Vagina (tissue), 2 donors: ENCODE measurements around the gene VDR. TPM values are rescaled to one million over a fixed set of nuclear protein-coding genes. Genes with fewer than 3 reads are reported as not detected.

Experiments
- DNase-seq, 2 donors: peaks; one replicate each; pipeline ENCODE4 v3.0.0-alpha.2; 2017; ENCODE audit errors: extremely low spot score in 2 of 2
- H3K27ac ChIP-seq: fragments of 200-600 bp; sonication (generic); one replicate; pipeline ENCODE4 v1.5.1; 2019
- H3K27me3 ChIP-seq: fragments of 200-600 bp; sonication (generic); one replicate; pipeline ENCODE4 v1.5.1; 2019
- H3K36me3 ChIP-seq, 2 donors: fragments of 200-600 bp; sonication (generic); one replicate each; pipeline ENCODE4 v1.5.1; 2017 to 2019
- H3K4me1 ChIP-seq: fragments of 200-600 bp; sonication (generic); one replicate; pipeline ENCODE4 v1.5.1; 2019
- H3K4me3 ChIP-seq, 2 donors: fragments of 200-600 bp; sonication (generic); 1 replicate in 1 of 2; 2 replicates in 1 of 2; pipeline ENCODE4 v1.5.1; 2016 to 2019
- H3K9me3 ChIP-seq: fragments of 200-600 bp; sonication (generic); one replicate; pipeline ENCODE4 v1.5.1; 2019
- CTCF ChIP-seq, 3 experiments: fragments of 450-650 bp in 2 of 3; fragments of 200-600 bp in 1 of 3; sonication (generic) in 1 of 3; IDR thresholded peaks; one replicate each; pipeline ENCODE4 v1.5.1; 2017 to 2019; ENCODE audit warnings: antibody characterized with exemption in 3 of 3, mild to moderate bottlenecking in 2 of 3, moderate library complexity in 2 of 3
- POLR2A ChIP-seq, 2 donors: fragments of 450-650 bp; IDR thresholded peaks; one replicate each; pipeline ENCODE4 v1.6.1; 2017; ENCODE audit warnings: antibody characterized with exemption in 2 of 2, mild to moderate bottlenecking in 2 of 2, moderate library complexity in 2 of 2
- POLR2AphosphoS5 ChIP-seq, 2 donors: sonication (generic); formaldehyde crosslinking; IDR thresholded peaks; one replicate each; pipeline ENCODE4 v1.9.0; 2017; ENCODE audit warnings: antibody characterized with exemption in 2 of 2, mild to moderate bottlenecking in 2 of 2, low read depth in 1 of 2; ENCODE audit not compliant: insufficient read depth in 1 of 2
- intact Hi-C: fragments of 100-400 bp; cut with DNase I; formaldehyde crosslinking; loops from one replicate; pipeline ENCODE4 v1.15.1; 2023
- total RNA-seq: library from RNA; depleted of rRNA; stranded (reverse); fragments of >200 nt; gene quantifications from one replicate; pipeline ENCODE4 v1.2.3, GENCODE V29; 2016

VDR gene
- total RNA-seq, 1 donor from 2014 or later, result 23.6 TPM

GRCh38 chr12:47855502-47855901, 49.3 kb downstream of the VDR start:
- Histone ChIP-seq H3K27ac (no peak overlapping the region), H3K9me3 (no peaks in the 10 kb centered on the region), H3K36me3 (peaks cover 0 to 10% of the 10 kb centered on the region in 2 donors), H3K4me3 (no peak overlapping the region), H3K4me1 (peaks cover 11% of the 10 kb centered on the region), H3K27me3 (no peaks in the 10 kb centered on the region)
- intact Hi-C loops, result no loop called here
- DNase-seq, result no peak
- TF ChIP-seq POLR2A (IDR thresholded peaks at IDR 0.05) (no peak), CTCF (IDR thresholded peaks at IDR 0.05) (no peak)

- Histone ChIP-seq H3K9me3 (no peaks in the 10 kb centered on the region), H3K4me3 (no peak overlapping the region), H3K36me3 (peaks cover 0 to 10% of the 10 kb centered on the region in 2 donors), H3K27ac (no peak overlapping the region), H3K27me3 (no peaks in the 10 kb centered on the region), H3K4me1 (peaks cover 11% of the 10 kb centered on the region)
- no peak for TF ChIP-seq CTCF (IDR thresholded peaks at IDR 0.05)
- no peak for TF ChIP-seq POLR2A (IDR thresholded peaks at IDR 0.05)
- no peak for TF ChIP-seq POLR2AphosphoS5 (IDR thresholded peaks at IDR 0.05; ENCODE audit: insufficient read depth in 1 of 2, low read depth in 1 of 2)
- DNase-seq, result no peak
- intact Hi-C loops, result no loop called here
Observed at GRCh38 chr12:47854531-47854930, 50.3 kb downstream of the VDR start.

- no peak for DNase-seq
- no peak overlapping the region for H3K4me3 ChIP-seq
- no peak overlapping the region for H3K27ac ChIP-seq
- no peaks in the 10 kb centered on the region for H3K27me3 ChIP-seq
- no peaks in the 10 kb centered on the region for H3K4me1 ChIP-seq
- TF ChIP-seq POLR2A (IDR thresholded peaks at IDR 0.05) (no peak), CTCF (IDR thresholded peaks at IDR 0.05) (no peak), POLR2AphosphoS5 (IDR thresholded peaks at IDR 0.05; ENCODE audit: insufficient read depth in 1 of 2, low read depth in 1 of 2) (no peak)
- intact Hi-C loops, result no loop called here
- H3K36me3 ChIP-seq, result peaks cover 0 to 10% of the 10 kb centered on the region in 2 donors
- no peaks in the 10 kb centered on the region for H3K9me3 ChIP-seq
Observed at GRCh38 chr12:47852096-47852571, 52.7 kb downstream of the VDR start.

GRCh38 chr12:47851303-47851952, 53.4 kb downstream of the VDR start:
- no peak for TF ChIP-seq CTCF (IDR thresholded peaks at IDR 0.05)
- H3K27ac ChIP-seq, result no peak overlapping the region
- no peak overlapping the region for H3K4me3 ChIP-seq
- intact Hi-C loops, result no loop called here
- H3K36me3 ChIP-seq, result peaks cover 0 to 10% of the 10 kb centered on the region in 2 donors
- H3K9me3 ChIP-seq, result no peaks in the 10 kb centered on the region
- no peaks in the 10 kb centered on the region for H3K4me1 ChIP-seq
- no peaks in the 10 kb centered on the region for H3K27me3 ChIP-seq
- DNase-seq, result no peak

GRCh38 chr12:47850153-47851084, 54.4 kb downstream of the VDR start:
- Histone ChIP-seq H3K27ac (no peak overlapping the region), H3K9me3 (no peaks in the 10 kb centered on the region), H3K4me1 (peaks cover 5% of the 10 kb centered on the region), H3K27me3 (no peaks in the 10 kb centered on the region), H3K4me3 (no peak overlapping the region), H3K36me3 (peaks cover 0 to 9% of the 10 kb centered on the region in 2 donors)
- no peak for TF ChIP-seq POLR2AphosphoS5 (IDR thresholded peaks at IDR 0.05; ENCODE audit: insufficient read depth in 1 of 2, low read depth in 1 of 2)
- no peak for TF ChIP-seq CTCF (IDR thresholded peaks at IDR 0.05)
- no peak for TF ChIP-seq POLR2A (IDR thresholded peaks at IDR 0.05)
- DNase-seq, result no peak
- intact Hi-C loops, result no loop called here
